ENCODE results near the gene SDR42E2. TPM values are rescaled to one million over a fixed set of nuclear protein-coding genes. Genes with fewer than 3 reads are reported as not detected.
A peak's percentile ranks its signal among the peaks of the same experiment; 100 is the strongest.

SDR42E2 gene
- total and polyA plus RNA-seq, 2 of the 8 experiments (the other 6 are each of a cell fraction or from before 2014, with no cell fraction given) = 0.08 TPM; not detected in 1

DNA sequence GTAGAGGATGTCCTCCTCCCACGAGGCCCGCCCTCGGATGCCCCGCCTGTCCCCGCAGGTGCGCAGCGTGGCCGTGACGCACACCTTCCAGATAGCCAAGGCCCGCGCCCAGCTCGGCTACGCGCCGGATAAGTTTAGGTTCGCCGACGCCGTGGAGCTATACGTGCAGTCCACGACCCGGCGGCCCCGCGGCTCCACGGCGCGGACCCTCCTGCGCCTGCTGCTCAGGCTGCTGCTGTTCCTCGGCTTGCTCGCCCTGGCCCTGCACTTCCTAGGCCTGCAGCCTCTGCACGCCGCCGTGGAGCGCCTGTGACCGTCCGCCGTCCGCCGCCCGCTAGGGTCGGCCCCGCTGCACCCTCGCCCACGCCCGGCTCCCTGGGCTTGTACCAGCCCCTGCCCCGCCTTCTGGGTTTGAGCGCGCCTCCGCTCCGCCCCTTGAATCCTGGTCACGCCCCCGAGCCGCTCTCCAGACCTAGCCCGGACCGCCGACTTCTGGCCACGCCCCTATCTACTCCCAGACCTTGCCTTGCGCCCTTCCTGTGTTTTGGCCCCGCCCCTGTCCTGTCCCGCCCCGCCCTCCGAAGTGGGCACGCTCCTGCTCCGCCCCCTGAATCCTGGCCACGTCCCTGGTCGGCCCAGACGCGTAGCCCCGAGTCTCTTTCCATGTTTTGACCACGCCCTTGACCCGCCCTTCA, 27.9 kb downstream of the SDR42E2 start (continued):
- TF ChIP-seq, protein P1, sequence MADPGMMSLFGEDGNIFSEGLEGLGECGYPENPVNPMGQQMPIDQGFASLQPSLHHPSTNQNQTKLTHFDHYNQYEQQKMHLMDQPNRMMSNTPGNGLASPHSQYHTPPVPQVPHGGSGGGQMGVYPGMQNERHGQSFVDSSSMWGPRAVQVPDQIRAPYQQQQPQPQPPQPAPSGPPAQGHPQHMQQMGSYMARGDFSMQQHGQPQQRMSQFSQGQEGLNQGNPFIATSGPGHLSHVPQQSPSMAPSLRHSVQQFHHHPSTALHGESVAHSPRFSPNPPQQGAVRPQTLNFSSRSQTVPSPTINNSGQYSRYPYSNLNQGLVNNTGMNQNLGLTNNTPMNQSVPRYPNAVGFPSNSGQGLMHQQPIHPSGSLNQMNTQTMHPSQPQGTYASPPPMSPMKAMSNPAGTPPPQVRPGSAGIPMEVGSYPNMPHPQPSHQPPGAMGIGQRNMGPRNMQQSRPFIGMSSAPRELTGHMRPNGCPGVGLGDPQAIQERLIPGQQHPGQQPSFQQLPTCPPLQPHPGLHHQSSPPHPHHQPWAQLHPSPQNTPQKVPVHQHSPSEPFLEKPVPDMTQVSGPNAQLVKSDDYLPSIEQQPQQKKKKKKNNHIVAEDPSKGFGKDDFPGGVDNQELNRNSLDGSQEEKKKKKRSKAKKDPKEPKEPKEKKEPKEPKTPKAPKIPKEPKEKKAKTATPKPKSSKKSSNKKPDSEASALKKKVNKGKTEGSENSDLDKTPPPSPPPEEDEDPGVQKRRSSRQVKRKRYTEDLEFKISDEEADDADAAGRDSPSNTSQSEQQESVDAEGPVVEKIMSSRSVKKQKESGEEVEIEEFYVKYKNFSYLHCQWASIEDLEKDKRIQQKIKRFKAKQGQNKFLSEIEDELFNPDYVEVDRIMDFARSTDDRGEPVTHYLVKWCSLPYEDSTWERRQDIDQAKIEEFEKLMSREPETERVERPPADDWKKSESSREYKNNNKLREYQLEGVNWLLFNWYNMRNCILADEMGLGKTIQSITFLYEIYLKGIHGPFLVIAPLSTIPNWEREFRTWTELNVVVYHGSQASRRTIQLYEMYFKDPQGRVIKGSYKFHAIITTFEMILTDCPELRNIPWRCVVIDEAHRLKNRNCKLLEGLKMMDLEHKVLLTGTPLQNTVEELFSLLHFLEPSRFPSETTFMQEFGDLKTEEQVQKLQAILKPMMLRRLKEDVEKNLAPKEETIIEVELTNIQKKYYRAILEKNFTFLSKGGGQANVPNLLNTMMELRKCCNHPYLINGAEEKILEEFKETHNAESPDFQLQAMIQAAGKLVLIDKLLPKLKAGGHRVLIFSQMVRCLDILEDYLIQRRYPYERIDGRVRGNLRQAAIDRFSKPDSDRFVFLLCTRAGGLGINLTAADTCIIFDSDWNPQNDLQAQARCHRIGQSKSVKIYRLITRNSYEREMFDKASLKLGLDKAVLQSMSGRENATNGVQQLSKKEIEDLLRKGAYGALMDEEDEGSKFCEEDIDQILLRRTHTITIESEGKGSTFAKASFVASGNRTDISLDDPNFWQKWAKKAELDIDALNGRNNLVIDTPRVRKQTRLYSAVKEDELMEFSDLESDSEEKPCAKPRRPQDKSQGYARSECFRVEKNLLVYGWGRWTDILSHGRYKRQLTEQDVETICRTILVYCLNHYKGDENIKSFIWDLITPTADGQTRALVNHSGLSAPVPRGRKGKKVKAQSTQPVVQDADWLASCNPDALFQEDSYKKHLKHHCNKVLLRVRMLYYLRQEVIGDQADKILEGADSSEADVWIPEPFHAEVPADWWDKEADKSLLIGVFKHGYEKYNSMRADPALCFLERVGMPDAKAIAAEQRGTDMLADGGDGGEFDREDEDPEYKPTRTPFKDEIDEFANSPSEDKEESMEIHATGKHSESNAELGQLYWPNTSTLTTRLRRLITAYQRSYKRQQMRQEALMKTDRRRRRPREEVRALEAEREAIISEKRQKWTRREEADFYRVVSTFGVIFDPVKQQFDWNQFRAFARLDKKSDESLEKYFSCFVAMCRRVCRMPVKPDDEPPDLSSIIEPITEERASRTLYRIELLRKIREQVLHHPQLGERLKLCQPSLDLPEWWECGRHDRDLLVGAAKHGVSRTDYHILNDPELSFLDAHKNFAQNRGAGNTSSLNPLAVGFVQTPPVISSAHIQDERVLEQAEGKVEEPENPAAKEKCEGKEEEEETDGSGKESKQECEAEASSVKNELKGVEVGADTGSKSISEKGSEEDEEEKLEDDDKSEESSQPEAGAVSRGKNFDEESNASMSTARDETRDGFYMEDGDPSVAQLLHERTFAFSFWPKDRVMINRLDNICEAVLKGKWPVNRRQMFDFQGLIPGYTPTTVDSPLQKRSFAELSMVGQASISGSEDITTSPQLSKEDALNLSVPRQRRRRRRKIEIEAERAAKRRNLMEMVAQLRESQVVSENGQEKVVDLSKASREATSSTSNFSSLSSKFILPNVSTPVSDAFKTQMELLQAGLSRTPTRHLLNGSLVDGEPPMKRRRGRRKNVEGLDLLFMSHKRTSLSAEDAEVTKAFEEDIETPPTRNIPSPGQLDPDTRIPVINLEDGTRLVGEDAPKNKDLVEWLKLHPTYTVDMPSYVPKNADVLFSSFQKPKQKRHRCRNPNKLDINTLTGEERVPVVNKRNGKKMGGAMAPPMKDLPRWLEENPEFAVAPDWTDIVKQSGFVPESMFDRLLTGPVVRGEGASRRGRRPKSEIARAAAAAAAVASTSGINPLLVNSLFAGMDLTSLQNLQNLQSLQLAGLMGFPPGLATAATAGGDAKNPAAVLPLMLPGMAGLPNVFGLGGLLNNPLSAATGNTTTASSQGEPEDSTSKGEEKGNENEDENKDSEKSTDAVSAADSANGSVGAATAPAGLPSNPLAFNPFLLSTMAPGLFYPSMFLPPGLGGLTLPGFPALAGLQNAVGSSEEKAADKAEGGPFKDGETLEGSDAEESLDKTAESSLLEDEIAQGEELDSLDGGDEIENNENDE (IDR thresholded peaks at IDR 0.05; ENCODE audit: insufficient replicate concordance, low read length) = no peak
- TF ChIP-seq, protein P2, sequence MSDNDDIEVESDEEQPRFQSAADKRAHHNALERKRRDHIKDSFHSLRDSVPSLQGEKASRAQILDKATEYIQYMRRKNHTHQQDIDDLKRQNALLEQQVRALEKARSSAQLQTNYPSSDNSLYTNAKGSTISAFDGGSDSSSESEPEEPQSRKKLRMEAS (IDR thresholded peaks at IDR 0.05) = 0 out of 2 replicates have a peak, but pooled peaks have one; percentile 53
- TF ChIP-seq TCF12 (IDR thresholded peaks at IDR 0.05; ENCODE audit: low read depth, low read length) (no peak), SP2 (IDR thresholded peaks at IDR 0.05; ENCODE audit: low read length) (no peak), CHD2 (IDR thresholded peaks at IDR 0.05; ENCODE audit: low read length) (no peak), MAFK (IDR thresholded peaks at IDR 0.05; ENCODE audit: low read depth, low read length) (no peak), ASH2L (IDR thresholded peaks at IDR 0.05; ENCODE audit: low read length) (peak; percentile 68)
